ENCODE data around the gene PUDP.
A peak's percentile ranks its signal among the peaks of the same experiment; 100 is the strongest.
"Not testable (repeated sequence)": the region's sequence is repeated elsewhere in the genome, so short reads cannot be mapped to it uniquely, and the experiment has no call there.

Gene PUDP

DNA sequence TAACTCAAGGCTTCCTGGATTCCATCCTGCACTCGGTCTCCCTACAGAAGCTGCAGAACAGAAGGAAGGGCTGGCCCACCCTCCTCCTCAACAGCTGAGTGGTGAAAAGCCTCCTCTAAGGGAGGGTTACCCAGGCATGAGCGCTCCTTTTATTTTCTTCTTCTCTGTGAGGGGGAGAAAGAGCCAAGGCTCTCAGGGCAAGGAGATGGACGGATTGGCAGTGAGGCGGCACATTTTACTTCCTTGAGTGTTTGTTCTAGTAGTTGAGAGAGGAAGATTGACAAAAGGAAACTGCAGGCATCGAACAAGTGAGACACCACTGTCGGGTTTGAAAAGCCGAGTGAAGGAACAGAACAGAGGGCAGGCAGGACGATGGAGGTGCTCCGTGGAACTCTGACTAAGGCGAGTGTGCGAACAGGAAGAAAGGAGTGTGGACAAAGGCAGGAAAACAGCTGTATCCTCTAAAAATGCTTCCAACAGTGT is 38.9 kb downstream of the PUDP start:
- no peak for DNase-seq

DNA sequence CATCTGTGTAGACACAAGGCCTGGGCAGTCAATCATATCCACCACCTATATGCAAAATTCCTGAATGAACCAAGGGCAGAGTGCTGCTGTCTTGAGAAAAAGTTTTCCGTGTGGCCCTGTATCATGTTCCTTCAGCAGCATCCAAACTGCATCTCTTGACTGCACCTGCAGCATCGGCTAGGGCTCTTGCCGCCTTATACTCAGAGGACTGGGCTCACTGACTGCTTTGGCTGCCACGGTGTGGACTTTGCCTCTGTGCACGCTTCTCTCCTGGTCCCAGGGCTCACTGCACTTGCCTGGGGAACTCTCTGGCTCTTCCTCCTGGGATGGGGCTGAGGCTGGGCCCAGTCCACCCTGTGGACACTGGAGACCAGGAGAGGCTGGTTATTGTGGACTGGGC is 39.9 kb downstream of the PUDP start:
- no peak for DNase-seq

DNA sequence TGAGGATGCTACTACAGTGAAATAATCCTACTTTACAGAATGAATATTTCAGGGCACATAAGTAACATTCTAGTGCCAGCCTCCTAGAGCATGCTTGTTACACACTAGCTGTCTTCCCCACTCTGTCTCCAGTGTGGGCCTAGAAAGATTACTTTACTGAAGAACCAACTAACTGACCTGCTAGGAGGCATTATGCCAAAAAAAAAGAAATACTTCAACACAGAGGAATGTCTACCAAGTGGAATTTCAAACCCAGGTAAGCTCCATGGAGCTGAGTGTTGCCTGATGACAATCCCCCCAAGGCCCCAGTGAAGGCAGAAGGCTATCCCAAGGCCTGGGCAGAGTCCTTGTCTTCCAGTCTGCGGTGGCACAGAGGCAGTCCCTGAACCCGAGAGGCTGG is 41.3 kb downstream of the PUDP start:
- no peak for DNase-seq

DNA sequence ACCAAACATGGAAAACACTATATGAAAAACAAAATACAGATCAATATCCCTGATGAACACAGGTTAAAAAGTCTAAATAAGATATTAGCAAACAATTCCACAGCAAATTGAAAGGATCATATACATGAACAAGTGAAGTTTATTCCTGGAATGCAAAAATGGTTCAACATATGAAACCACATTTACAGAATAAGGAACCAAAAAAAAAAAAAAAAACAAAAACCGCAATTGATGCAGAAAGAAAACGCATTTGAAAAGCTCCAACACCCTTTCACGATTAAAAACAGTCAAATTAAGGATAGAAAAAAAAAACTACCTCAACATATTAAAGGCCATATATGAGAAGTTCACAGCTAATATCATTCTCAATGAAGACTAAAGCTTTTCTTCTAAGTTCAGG is 45.8 kb downstream of the PUDP start:
- no peak for DNase-seq

DNA sequence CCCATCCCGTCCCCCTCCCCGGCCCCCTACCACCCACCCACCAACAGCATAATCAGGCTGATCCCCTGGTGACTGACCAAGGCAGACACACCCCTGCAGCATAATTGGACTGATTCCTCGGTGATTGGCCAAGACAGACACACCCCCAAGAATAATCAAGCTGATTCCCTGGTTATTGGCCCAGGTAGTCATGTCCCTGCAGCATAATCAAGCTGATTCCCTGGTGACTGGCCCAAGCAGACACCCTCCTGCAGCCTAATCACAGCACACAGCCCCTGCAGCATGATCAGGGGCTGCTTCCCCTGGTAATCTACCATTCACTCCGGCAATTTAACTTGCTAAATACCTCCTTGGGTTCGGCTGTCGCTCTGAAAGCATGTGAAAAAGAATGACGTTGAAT is 47.9 kb downstream of the PUDP start:
- DNase-seq = no peak

DNA sequence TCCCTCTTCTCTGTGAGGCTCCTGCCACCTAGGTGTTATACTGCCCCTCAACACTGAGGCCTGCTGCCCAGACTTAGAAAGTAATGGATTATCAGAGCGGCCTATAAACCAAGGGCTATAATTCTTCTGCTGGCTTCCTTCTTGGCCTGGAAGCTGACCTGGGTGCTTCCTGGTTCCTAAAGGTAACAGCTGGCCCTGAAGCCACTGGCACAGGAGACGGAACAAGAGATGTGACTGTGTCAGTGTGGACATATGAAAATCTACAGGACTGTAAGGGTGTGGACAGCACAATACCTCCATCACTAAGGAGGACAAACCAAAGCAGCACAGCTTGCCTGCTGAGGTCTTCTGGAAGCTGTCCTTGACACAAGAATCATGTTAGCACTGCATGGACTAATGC is 52.3 kb downstream of the PUDP start:
- not testable (repeated sequence) for DNase-seq

DNA sequence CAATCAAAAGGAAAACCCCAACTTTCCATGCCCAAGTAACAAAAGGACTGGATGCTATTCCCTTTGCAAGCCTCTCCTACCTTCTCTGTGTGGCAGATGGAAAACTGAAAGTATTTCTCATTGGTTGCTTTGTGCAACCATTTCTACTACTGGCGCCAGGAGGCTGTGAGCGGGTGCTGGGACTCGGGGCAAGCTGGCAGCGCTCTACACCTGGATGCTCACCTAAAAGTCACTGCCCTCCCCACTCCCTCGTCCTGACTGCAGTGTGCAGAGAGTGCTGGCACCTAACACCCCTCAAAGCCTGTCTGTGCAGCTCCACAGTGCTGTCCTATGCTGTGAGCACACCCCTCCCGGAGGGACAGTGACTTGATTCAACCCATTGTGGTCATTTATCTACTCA is 54.6 kb downstream of the PUDP start:
- DNase-seq = no peak

DNA sequence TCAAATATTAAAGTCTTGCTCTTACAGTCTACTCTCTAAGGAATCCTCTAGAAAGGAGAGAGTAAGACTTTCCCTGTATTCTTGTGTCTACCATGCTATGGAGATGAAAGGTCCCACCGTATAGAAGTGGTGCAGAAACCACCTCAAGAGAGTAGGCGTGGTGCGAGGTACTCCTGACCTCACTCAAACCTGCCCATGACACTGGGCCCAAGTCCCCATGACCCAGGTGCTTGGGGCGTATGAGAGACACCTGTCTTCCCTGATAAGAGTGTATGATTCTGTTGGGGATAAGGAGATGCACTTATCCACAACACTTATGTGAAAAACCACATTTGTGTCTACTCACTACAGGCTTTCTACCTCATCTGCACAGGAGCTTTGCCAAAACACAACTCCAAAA is 55.4 kb downstream of the PUDP start:
- DNase-seq = no peak

DNA sequence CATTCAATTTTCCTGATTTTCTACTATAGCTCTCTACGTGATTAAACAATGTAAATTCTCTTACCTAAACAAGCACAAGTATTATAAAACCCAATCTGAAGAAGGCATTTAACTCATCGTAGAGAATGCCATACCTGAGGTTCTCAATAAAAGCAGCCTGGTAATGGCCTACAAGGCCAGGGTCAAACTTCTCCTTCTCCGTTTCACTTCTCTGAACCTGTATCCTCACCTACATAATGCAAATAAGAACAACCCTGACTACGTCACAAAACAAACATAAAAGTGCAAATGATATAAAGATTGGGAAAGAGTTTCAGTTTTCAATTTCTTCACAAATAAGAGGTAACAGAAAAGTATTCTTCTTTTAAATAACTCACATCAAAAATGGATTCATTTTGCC is 56.0 kb downstream of the PUDP start:
- DNase-seq = no peak

DNA sequence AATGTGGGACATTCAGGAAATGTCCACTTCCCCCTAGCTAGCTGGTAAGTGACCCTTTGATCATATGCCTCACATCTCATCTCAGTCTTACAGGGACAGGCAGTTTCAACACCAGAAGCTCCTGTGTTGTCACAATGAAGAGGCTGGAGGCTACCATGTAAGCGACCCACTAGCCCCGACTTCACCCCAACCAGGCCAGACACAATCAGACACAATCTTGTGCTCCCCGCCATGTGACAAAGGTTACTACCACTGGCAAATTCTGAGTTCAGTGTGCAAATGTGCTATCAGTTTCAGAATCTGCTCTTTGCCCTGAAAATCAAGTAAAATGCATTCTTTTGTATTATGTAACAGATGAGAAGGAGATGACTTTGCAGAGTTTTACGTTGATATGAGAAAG is 57.3 kb downstream of the PUDP start:
- DNase-seq = no peak

DNA sequence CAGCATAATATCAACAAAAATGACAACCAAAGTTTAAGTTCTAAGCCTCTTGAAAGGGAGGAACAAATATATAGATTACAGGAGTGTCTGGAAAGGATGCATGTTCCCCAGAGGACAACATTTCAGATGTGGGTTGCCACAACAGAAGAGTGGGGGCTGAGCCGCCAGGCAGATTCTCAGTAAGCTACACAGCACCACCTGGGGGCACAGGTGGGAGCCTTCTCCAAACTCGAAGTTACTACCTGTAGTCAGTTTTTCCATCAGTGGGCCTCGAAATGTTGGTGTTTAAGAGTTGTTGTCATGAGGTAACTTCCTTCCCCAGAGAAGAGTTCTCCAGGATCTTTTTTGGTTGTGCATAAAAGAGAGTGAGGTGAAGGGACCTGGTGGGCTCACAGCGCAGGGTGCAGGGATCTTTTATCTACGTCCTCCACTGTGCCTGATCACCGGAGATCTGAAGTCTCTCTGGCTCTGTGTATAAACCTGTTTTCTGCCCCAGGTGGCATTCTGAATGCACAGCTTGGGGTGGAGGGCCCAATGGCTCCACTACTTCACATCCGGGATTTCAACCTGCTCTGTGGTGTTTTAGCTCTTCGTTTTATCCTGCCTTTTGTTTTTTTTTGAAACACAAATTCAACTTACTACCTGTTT is 58.9 kb downstream of the PUDP start:
- no peak for DNase-seq

DNA sequence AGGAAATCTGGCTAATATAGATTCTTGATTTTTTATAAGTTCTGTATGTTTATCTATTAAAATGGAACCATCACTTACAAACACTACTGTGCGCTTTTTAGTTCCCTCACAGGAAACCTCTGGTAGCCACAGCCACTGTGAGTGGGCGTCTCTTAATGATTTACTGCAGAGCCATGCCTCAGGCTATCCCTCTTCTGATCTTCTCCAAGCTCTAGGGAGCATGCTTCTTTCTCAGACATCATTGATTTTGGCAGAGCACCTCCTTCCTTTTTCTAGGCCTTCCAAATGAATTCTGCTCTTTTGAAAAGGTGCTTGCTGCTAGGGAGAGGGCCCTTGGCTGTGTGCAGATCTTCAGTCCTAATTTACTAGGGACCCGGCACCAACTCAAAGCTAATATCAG is 61.6 kb downstream of the PUDP start:
- no peak for DNase-seq

DNA sequence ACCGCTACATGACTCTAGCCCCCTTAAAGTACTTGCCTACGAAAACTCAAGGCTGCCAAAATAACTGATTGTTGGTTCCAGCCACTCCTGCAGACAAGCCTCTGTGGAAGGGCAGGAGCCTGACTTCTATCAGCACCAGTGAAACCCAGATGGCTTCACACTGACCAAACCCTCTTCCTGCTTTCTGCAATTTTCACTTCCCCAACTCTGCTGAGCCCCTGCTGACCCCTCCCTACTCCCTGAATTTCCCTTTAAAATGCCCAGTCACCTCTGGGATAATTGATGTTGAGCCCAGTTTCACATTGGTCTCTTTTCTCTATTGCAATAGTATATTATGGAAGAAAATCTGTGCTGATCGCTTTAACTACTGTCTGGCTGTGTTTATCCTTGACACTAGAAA is 62.1 kb downstream of the PUDP start:
- DNase-seq = no peak

DNA sequence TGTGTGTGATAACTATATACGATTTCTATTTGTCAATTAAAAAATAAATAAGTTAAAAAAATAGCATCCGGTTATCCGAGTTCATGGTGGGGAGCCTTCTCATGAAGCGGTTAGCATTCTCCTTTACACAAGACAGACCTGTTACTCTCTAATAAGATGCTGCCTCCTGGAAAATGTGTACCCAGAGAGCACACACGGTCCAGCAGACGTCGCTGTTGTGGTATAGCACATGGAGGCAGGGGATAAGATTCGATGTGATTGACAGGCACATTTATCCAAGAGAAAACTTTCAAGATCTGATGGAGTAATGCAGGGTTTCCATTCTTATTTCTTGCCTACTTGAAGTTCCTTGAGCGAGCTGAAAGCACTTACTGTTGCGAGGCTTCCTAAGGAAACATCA is 63.1 kb downstream of the PUDP start:
- no peak for DNase-seq

DNA sequence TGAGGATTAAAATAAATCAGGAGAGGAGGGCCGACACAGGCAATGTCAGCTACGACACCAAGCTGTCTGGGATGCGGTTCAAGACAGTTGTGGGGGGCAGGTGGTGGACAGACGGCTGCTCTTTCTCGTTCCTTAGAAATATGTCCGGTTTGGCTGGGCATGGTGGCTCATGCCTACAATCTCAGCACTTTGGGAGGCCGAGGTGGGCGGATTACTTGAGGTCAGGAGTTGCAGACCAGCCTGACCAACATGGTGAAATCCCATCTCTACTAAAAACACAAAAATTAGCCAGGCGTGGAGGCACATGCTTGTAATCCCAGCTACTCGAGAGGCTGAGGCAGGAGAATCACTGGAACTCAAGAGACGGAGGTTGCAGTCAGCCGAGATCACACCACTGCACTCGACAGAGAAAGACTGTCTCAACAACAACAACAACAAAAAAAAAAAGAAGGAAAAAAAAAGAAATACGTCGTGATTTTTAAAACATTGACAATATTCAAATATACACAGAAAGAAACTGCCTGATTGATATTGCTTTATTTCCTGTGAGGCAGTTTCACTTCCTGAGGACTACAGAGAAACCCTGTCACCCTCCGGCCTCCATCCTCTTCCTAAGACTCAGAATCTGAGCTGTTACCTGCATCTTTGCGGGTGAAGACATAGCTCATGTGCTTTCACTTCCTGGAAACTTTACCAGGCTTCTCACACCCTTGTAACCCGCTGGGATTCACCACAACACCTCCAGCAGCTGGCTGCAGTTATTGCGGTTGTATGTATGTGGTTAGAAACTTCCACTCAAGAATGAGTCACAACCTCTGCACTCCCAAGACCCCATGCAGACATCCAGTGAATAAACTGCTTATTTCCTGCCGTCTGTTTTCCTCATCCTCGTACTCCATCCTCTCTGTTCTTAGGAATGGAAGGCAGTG is 64.2 kb downstream of the PUDP start:
- peak; percentile 34 for DNase-seq

DNA sequence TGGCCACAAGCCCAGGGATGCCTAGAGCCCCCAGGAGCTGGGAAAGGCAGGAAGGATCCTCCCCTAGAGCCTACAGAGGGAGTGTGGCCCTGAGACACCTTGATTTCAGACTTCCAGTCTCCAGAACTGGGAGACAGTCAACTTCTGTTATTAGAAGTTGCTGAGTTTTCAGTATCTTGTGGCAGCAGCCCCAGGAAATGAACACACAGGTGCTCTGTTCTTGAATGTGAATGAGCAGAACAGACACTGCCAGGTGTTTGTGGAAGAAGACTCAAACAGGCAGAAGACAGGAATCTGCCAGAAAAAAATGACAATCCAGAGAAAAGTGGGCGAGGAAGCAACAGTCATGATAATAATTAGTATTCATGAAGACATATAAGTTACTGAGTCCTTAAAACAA is 64.9 kb downstream of the PUDP start:
- no peak for DNase-seq

DNA sequence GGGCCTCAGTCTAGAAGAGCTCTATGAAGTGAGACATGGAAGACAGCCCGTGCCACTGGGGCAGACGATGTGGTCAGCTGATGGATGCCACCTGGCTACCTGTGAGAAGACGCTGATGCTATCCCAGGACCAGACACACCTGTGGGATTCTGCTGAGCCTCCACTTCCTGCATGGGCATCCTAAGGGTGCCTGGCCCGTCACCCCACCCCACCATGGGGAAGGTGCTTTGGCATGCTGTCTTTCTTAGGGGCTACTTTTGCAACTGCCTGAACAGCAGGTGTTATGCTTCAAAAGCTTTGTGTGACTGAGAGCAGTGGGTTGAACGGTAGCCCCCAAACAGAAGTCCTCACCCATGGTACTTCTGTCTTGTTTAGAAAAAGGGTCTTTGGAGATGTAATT is 65.4 kb downstream of the PUDP start:
- no peak for DNase-seq

DNA sequence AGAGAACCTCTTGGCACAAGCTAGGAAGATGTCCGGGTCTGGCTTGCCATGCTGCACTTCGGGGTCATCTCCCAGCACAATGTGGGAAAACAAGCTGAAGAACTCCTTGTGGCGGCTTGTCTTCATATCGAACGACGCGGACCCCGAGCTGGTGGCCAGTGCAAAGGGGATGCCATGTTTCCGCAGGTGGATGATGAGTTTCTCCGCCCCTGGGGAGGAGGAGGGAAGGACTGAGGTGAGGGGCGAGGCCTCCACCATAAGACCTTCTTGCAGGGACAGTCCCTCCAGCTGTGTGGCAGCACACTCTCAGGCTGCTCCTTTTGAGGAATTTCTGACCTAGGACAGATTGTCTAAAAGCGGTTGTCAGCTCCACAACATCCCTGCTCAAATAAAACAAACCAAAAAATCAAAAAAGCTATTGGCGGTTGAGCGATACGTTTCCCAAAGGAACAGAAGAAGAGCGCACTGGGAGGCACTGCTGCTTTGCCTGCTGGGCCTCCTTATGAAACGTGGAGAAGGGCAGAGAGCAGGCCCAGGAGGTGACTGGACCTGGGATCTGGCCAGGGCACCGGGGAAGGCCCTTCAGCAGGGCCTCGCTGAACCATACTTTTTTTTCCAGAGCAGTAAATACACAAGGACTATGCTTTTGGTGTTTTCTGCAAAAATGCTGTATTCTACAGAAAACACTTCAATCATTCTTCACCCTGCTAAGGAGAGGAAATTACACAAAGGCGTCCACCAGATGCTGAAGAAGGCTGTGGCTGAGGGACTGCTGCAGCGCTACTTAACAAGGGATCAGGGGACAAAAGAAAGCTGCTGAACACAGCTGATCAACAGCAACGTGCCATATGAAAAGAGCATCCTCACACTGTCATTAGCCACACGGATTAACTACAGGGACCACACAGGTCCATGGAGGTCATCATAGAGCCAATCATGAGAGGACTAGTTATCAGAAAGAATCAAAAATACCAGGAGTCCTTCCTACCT is 70.4 kb downstream of the PUDP start:
- DNase-seq = no peak

DNA sequence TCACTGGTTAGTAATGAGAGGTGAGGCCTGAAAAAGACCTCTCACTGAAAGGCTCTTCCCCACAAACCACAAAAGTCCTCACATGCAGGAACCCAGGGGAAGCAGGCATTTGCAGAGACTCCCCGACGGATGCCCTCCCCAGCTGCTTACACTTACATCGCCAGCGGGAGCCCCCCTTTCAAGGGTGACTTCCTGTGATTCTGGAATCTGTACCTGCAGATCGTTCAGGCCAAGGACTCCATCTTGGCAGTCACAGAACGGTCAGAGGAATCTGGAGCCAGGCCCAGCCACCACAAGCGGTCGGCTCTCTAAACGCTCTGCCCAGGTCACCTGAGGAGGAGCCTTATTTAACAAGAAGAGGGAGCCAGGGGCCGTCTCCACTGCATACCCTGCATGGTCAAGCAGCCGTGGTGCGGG is 71.7 kb downstream of the PUDP start:
- no peak for DNase-seq

DNA sequence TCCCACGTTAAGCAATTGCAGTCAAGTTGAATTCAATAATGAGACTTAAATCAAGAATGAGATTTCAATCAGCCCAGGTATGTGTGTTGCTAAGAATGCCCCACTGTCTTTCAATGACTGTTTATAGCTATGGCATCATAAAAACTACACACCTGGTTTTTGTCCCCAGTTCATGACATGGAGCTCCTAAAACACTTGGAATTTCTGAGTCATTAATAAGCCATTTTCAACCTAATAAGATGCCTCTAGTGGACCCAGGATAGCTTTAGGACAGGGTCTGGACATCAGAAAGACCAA is 73.1 kb downstream of the PUDP start:
- no peak for DNase-seq

DNA sequence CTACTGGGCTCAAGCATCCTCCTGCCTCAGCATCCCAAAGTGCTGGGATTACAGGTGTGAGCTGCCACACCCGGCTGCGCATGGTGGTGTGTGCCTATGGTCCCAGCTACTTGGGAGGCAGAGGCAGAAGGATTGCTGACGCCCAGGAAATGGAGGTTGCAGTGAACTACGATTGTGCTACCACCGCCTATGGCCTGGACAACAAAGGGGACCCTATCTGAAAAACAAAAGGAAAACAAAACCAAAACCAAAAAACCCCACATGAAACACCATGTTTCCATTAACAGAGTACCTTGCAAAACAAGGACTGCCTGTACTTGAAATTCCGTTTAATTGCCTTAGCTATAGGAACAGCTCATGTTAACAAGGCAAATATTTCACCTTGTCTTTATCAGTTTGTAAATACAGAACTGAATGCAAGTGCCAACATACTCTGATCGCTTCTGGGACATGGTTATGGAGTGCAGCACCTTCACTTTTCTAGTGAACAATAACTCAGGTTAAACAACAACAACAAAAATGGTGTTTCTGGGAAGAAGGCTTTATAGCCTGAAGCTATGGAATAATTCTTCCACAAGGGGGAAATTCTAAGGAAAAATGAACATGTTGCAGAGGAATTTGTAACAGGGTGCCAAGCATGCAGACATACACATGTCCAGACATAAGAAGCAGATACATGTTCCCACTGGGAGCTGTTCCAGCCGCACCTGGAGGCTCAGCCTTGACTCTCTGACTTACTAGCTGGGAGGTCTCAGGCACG is 73.6 kb downstream of the PUDP start:
- DNase-seq = no peak

DNA sequence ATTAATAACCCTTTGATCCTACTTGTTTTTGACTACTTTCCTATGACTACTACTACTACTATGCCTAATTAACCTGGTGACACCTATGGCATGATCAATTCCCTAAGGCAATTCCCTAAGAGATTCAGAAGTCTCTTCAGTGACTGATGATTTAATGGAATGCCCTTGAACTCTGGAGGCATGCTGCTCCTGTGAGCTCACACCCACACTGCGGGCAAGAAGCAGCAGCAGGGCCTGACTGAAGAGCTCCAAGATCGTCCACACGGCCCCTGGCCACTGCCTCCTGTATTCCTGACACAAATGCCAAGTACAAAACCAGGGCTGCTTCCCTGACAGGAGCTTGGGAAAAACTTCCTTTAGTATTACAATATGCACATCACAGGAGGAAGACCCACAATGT is 74.6 kb downstream of the PUDP start:
- no peak for DNase-seq

DNA sequence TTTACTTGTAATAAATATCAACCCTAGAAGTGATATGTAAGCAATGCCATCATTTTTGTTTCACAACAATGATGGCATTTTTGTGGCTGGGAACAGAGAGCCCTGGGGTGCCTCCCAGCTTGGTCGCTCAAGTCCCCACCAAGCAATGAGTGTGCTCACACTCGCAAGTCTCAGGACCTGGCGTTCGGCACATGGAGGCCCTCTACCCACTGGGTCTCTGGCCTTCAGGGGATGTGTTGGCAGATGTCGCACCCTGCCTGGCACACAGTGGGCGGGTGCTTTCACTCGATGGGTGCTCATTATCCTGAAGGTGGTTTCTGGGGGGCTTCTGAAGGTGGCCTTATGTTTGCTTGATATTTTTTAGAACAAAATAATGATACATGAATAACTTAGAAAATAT is 75.1 kb downstream of the PUDP start:
- DNase-seq = no peak
